GM19455 (cell line): ENCODE data around the gene C2CD4C.
"Not testable (repeated sequence)": the region's sequence is repeated elsewhere in the genome, so short reads cannot be mapped to it uniquely, and the experiment has no call there.

Source experiments
- ATAC-seq: cut with Tn5 transposase; IDR thresholded peaks from one replicate; pipeline ENCODE4 v1.9.1; 2021; ENCODE audit not compliant: unreplicated experiment

The C2CD4C gene

GRCh38 chr19:367963-368629 lies 40.9 kb downstream of the C2CD4C start:
- ATAC-seq, result no peak

- ATAC-seq, result no peak
These were observed 41.4 kb downstream of the C2CD4C start for GRCh38 chr19:367561-367960.

GRCh38 chr19:366951-367350 lies 42.0 kb downstream of the C2CD4C start:
- no peak for ATAC-seq

GRCh38 chr19:366205-366783 lies 42.7 kb downstream of the C2CD4C start:
- ATAC-seq, result no peak

- no peak for ATAC-seq
These were observed 44.3 kb downstream of the C2CD4C start for GRCh38 chr19:364496-365287.

GRCh38 chr19:362683-363082 lies 46.3 kb downstream of the C2CD4C start:
- no peak for ATAC-seq

GRCh38 chr19:362154-362553 lies 46.8 kb downstream of the C2CD4C start:
- no peak for ATAC-seq

- no peak for ATAC-seq
These were observed 49.4 kb downstream of the C2CD4C start for GRCh38 chr19:359653-359925.

- not testable (repeated sequence) for ATAC-seq
These were observed 53.4 kb downstream of the C2CD4C start for GRCh38 chr19:355536-355935.
